Parietal lobe (tissue), 2 donors: ENCODE measurements around the gene VAX1. TPM values are rescaled to one million over a fixed set of nuclear protein-coding genes. Genes with fewer than 3 reads are reported as not detected.

Source experiments
- small RNA-seq: library from RNA; depleted of rRNA; stranded (forward); fragments of <200 nt; gene quantifications from one replicate; pipeline ENCODE3, GENCODE V24; 2014; ENCODE audit warnings: low replicate concordance
- total RNA-seq: library from RNA; depleted of rRNA; stranded (reverse); fragments of >200 nt; gene quantifications from one replicate; pipeline ENCODE4 v1.2.3, GENCODE V29; 2014

VAX1 gene, protein sequence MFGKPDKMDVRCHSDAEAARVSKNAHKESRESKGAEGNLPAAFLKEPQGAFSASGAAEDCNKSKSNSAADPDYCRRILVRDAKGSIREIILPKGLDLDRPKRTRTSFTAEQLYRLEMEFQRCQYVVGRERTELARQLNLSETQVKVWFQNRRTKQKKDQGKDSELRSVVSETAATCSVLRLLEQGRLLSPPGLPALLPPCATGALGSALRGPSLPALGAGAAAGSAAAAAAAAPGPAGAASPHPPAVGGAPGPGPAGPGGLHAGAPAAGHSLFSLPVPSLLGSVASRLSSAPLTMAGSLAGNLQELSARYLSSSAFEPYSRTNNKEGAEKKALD
- 2.5 TPM for total RNA-seq

DNA sequence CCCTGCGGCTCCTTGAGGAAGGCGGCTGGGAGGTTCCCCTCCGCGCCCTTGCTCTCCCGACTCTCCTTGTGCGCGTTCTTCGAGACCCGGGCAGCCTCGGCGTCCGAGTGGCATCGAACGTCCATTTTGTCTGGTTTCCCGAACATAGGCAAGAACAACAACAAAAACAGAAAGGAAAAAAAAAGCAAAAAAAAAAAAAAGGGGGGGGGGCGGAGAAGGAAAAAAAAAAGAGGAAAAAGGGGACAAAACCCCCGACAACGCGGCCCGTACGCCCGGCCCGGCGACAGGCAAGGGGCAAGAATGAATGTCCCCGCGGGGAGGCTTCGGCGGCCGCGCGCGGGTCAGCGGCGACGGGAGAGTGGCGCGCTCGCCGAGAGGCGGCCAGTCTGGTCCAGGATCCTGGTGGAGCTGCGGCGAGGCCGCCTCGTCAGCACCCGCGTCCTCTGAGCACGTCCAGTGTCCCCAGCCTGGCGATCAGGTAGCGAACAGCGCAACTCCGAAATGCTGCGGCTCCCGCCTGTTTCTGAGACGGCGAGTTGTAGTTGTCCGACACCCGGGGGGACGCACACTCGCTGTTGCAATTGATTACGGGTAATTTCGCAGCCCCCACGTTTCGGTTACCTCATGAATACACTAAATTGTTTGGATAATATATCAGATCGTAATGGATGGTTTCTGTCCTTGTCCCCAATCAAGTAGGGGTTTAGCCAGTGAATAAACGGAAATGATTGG is at the start of gene VAX1:
Gene VAX1 (minus strand): TSS at position 360 of the 732 bp plus-strand sequence. CDS start 214 bp downstream, at position 146.

Small RNAs within 50 kb of the gene (small RNA-seq; reads per million reads assigned to genes)
- gene MIR3663: 0.43 reads per million, percentile 36 among the genes with 10 or more reads in this experiment

Other genes with a start within 250 kb of the VAX1 start
- gene SHTN1, start 133.1 kb downstream of the VAX1 start, total RNA-seq: 109 TPM
- gene KCNK18, start 59.2 kb upstream of the VAX1 start, total RNA-seq: not detected
- 0.31 TPM for gene SLC18A2, start 102.8 kb upstream of the VAX1 start, total RNA-seq
- 30.4 TPM for gene PDZD8, start 237.2 kb upstream of the VAX1 start, total RNA-seq